NOMO-1 treated with DMSO at 0.1 percent for 48 hours (cell line): ENCODE measurements around the gene TMEM69.
"Not testable (repeated sequence)": the region's sequence is repeated elsewhere in the genome, so short reads cannot be mapped to it uniquely, and the experiment has no call there.

ENCODE experiments used
- DNase-seq: peaks from one replicate; lab custom pipeline; 2025; ENCODE audit not compliant: unreplicated experiment; lab: John Stamatoyannopoulos, UW

Gene TMEM69, protein sequence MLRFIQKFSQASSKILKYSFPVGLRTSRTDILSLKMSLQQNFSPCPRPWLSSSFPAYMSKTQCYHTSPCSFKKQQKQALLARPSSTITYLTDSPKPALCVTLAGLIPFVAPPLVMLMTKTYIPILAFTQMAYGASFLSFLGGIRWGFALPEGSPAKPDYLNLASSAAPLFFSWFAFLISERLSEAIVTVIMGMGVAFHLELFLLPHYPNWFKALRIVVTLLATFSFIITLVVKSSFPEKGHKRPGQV

GRCh38 chr1:45687754-45688740, at the start of gene TMEM69:
TMEM69 (plus strand) TSS chr1:45688181; CDS start chr1:45691069, 2,888 bp downstream.
- DNase-seq, result peak; percentile 91

- no peak for DNase-seq
Measured at GRCh38 chr1:45640293-45640692, 47.7 kb upstream of the TMEM69 start.

- DNase-seq, result no peak
Measured at GRCh38 chr1:45643321-45643720, 44.7 kb upstream of the TMEM69 start.

DNA sequence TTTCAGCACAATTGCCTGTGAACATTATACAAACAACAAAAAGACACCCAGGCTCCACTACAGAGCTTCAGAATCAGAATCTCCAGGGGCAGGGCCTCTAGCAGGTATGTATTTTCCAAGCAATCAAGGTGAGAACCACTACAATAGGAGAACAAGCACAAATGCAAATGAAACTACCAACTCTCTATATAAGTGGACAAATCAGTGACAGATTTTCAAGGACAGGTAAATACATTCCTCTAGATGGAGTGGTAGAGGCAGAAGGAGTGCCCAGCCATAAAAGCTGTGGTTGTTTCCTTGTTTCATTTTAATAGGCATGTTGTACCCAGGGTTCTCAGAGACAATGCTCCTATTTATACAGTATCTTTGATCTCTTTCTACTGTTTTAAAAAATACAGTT, 44.0 kb upstream of the TMEM69 start:
- DNase-seq, result no peak

GRCh38 chr1:45644661-45645060, 43.3 kb upstream of the TMEM69 start:
- peak; percentile 4 for DNase-seq

GRCh38 chr1:45647248-45648021, 40.5 kb upstream of the TMEM69 start:
- DNase-seq, result peak; percentile 15

GRCh38 chr1:45654540-45655280, 33.3 kb upstream of the TMEM69 start:
- DNase-seq, result no peak

GRCh38 chr1:45656573-45657226, 31.3 kb upstream of the TMEM69 start:
- DNase-seq, result no peak

DNA sequence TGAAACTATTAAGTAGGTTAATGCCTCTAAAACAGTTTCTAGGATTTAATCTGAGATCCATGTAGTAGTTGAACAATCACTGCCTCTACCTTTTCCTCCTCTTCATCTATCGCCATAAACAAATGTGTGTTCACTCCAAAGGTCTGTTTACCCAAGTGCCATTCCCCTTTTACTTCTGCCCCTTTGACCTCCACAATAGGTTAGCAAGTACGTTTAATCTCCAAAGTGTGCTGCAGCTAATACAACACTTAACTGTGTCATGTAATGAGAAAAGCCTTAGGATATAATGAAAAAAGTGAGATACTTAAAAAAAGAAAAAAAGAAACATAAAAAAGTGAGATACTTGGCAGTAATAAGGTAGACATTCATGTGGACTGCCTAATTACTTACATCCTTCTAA, 29.8 kb upstream of the TMEM69 start:
- no peak for DNase-seq

DNA sequence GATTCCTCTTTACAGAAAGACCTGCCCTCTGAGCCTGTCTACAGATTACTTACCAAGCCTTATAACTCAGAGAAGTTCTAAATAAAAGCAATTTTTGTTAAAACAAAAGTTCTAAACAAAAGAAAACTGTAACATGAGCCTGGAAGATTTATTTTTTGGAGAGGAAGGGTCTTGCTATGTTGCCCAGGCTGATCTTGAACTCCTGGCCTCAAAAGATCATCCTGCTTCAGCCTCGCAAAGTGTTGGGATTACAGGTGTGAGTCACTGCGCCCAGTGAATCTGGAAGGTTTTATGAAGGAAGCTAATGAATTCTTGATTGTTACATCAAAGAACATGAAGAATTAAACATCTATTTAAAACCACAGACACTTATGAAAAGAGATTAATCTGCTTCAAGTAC, 28.8 kb upstream of the TMEM69 start:
- no peak for DNase-seq

- DNase-seq, result no peak
Measured at GRCh38 chr1:45660336-45660735, 27.6 kb upstream of the TMEM69 start.

GRCh38 chr1:45666836-45667235, 21.1 kb upstream of the TMEM69 start:
- DNase-seq, result no peak

GRCh38 chr1:45667321-45668111, 20.5 kb upstream of the TMEM69 start:
- no peak for DNase-seq

DNA sequence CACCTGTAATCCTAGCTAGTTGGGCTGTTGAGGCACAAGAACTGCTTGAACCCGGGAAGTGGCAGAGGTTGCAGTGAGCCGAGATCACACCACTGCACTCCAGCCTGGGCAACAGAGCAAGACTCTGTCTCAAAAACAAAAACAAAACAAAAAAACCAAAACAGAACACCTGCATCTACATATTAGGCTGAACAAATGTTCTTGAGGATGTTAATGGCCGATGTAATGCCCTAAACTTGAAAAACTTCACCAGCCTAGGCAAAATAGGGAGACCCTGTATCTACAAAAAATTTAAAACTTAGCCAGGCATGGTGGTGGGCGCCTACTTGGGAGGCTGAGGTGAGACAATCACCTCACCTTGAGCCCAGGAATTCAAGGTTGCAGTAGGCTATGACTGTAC, 19.5 kb upstream of the TMEM69 start:
- no peak for DNase-seq

DNA sequence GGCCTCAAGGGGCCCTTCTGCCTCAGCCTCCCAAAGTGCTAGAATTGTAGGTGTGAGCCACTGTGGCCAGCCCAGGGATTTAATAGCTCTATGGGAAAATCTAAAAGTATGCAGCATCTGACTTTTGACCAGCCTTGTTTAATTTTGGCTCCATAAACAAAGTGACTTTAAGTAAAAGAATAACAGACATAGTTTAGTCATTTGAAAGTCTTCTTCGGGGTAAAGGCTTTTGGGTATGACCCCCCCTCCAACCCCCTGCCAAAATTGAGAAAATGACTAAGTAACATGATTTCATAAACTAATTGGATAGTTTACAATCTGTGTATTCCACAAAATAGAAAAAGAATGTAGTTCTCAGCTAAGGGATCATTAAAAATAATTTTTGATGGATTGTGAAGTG, 18.6 kb upstream of the TMEM69 start:
- DNase-seq, result no peak

DNA sequence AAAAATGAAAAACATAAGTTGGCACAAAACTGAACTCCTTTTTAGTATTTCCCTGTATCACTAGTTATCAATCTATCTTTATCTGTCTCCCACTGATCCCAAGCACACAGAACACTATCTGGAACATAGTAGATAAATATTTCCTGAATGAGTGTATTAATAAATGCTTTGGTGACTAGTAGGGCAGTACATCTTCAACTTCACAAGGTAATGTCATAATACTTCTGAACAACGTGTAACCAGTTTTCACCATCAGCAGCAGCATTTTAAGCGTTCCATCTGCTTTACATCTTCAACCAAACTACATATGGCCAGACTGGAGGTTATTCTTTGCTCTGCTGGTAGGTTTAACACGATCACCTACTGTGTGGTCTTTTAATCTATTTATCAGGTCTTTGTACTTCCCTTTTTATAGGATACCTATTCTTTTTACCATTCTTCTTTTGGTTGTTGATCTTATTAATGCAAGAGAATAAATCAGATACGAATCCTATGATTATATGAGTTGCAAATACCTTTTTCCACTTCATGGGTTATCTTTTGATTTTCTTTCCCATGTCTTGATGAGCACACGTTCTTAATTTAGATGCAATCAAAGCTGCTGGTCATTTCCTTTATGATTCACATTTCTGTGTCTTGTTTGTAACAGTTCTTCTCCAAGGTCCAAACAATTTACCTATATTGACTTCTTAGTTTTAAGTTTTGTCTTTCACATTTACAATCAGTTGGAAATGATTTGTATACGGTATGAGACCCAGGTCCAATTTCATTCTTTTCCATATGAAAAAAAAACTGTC, 17.9 kb upstream of the TMEM69 start:
- DNase-seq, result no peak

DNA sequence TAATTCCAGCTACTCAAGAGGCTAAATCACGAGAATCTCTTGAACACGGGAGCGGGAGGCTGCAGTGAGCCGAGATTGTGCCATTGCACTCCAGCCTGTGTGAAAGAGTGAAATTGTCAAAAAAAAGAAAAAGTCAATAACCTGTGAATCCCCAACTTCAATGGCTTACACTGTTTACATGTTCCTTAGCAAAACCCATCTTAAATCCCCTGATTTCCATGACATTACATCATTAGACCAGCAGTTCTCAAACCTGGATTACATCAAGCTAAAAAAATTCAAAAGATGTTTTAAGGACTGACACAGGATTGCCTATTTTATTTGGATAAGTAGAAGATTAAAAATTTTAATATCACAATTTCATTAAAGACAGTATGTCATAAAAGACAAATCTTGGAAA, 14.0 kb upstream of the TMEM69 start:
- DNase-seq, result no peak

GRCh38 chr1:45674478-45674877, 13.5 kb upstream of the TMEM69 start:
- no peak for DNase-seq

GRCh38 chr1:45676553-45676952, 11.4 kb upstream of the TMEM69 start:
- not testable (repeated sequence) for DNase-seq
